Left lung (tissue), 10 donors: ENCODE results near the gene LRIT2. TPM values are rescaled to one million over a fixed set of nuclear protein-coding genes. Genes with fewer than 3 reads are reported as not detected.
"Not testable (repeated sequence)": the region's sequence is repeated elsewhere in the genome, so short reads cannot be mapped to it uniquely, and the experiment has no call there.

ENCODE experiments used
- ATAC-seq: fragments of 200-7000 bp; cut with Tn5 transposase; one replicate; pipeline ENCODE4 v1.9.1; 2020; ENCODE audit warnings: moderate library complexity
- DNase-seq, 4 donors: peaks; one replicate each; pipeline ENCODE4 v3.0.0-alpha.2; 2013 to 2020
- H3K27ac ChIP-seq, 2 donors: fragments of 200-600 bp; sonication (generic) in 1 of 2; one replicate each; pipeline versions ENCODE4 v1.5.0 to v1.8.0; 2020 to 2021
- H3K27me3 ChIP-seq, 2 donors: fragments of 200-600 bp; sonication (generic) in 1 of 2; one replicate each; pipeline versions ENCODE4 v1.5.0 to v1.8.0; 2020 to 2021
- H3K36me3 ChIP-seq, 2 donors: fragments of 200-600 bp; sonication (generic) in 1 of 2; one replicate each; pipeline versions ENCODE4 v1.5.0 to v1.8.0; 2020 to 2021
- H3K4me1 ChIP-seq, 2 donors: fragments of 200-600 bp; one replicate each; pipeline ENCODE4 v1.8.0; 2021
- H3K4me3 ChIP-seq, 2 donors: fragments of 200-600 bp; sonication (generic) in 1 of 2; one replicate each; pipeline versions ENCODE4 v1.5.0 to v1.8.0; 2020 to 2021; ENCODE audit warnings: mild to moderate bottlenecking in 1 of 2
- H3K9me3 ChIP-seq, 2 donors: fragments of 200-600 bp; sonication (generic) in 1 of 2; one replicate each; pipeline versions ENCODE4 v1.5.0 to v1.8.0; 2020 to 2021
- intact Hi-C, 2 donors: fragments of 100-400 bp; cut with DNase I; formaldehyde crosslinking; loops; one replicate each; pipeline versions ENCODE4 v1.11.2 to v1.14.2; 2022
- polyA plus RNA-seq, 6 donors: library from polyadenylated mRNA; unstranded; fragments of 120-200 nt; gene quantifications; one replicate each; pipeline ENCODE4 v1.2.1, GENCODE V29; 2013; ENCODE audit not compliant: insufficient read length in 6 of 6
- total RNA-seq, 2 donors: library from RNA; stranded (reverse); fragmentation: NEBNext Ultra II Directional; extraction: Animal tissue kit (Norgen Biotek cat#: 25700); gene quantifications; one replicate each; pipeline ENCODE4 v1.2.1, GENCODE V29; 2021
- TF ChIP-seq, protein P1 (sequence below), 2 donors: fragments of 200-600 bp; sonication (generic) in 1 of 2; IDR thresholded peaks; one replicate each; pipeline versions ENCODE4 v1.5.0 to v1.8.0; 2021; ENCODE audit warnings: antibody characterized with exemption in 2 of 2
- donor health status: DM: no; HTN: yes; CAD: no.
- donor health status: DM: no; HTN: no; CAD: no.

Gene LRIT2
- total and polyA plus RNA-seq, 8 donors, result not detected

DNA sequence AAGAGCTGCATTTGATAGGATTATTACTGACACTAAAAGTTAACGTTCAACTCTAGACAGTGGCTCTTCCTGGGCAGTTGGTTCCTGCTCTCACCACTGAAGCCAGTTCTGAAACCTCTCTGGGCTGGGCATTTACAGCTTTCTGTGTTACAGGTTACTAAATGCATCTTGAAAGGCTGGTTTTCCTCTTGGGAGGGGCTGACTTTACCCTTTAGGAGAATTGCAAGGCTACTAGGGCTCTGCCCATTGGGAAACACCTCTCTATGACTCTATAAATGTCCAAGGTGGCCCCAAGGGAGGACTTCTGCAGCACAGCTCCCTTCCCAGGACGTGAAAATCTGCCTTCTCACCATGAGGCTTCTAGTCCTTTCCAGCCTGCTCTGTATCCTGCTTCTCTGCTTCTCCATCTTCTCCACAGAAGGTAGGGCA is 51.8 kb downstream of the LRIT2 start, which contains the start of gene GPR15LG:
GPR15LG (plus strand) TSS at position 301 of the 429 bp plus-strand sequence; CDS start at position 352, 51 bp downstream.
- no peak for ATAC-seq
- H3K27ac ChIP-seq, result no peak within 1 kb of the TSS
- no peak within 1 kb of the TSS for H3K4me3 ChIP-seq
- H3K36me3 ChIP-seq, result no peaks in the 10 kb centered on the region
- H3K27me3 ChIP-seq, result no peaks in the 10 kb centered on the region
- intact Hi-C loops, result no loop called here
- no peaks in the 10 kb centered on the region for H3K4me1 ChIP-seq
- TF ChIP-seq, protein P1, sequence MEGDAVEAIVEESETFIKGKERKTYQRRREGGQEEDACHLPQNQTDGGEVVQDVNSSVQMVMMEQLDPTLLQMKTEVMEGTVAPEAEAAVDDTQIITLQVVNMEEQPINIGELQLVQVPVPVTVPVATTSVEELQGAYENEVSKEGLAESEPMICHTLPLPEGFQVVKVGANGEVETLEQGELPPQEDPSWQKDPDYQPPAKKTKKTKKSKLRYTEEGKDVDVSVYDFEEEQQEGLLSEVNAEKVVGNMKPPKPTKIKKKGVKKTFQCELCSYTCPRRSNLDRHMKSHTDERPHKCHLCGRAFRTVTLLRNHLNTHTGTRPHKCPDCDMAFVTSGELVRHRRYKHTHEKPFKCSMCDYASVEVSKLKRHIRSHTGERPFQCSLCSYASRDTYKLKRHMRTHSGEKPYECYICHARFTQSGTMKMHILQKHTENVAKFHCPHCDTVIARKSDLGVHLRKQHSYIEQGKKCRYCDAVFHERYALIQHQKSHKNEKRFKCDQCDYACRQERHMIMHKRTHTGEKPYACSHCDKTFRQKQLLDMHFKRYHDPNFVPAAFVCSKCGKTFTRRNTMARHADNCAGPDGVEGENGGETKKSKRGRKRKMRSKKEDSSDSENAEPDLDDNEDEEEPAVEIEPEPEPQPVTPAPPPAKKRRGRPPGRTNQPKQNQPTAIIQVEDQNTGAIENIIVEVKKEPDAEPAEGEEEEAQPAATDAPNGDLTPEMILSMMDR (IDR thresholded peaks at IDR 0.05), result no peak
- H3K9me3 ChIP-seq, result no peaks in the 10 kb centered on the region
- no peak for DNase-seq

DNA sequence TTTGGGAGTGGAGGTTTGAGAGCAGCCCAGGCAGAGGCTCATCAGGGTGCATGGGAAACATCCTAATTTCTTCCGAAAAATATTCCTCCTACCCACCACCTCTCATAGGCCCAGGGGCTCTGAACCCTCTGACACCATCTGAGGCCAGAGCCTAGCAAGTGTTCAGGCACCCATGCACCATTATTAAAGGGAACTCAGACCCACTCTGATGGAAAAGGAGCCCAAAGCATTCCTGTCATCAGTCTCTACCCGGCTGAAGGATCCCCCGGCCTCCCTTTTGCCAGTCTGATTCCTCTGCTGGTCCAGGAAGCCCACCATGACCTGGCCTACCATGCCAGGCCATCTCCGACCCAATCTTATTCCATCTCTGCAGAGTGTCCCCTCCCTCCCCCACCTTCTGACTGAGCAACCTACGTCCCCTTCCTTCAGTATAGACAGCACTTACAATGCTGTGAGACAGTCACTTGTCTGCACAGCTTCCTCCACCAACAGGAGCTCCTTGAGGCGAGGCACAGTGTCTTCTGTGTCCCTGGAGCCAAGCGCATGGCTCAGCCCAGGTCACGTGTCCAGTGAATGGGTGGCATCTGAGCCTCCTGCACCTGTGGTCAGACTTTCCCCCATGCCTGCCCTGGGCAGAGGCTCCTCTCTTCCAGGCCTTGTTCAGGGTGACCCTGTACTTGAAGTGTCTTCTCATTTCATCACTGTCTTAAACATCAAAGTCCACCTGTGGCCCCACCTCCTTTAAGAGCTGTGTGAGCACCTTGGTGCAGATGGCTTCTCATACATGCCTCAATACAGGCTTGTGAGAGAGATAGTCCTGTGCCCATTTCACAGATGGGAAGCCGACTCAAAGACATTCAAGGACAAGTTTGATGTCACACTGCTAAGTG is 52.6 kb downstream of the LRIT2 start:
- no peaks in the 10 kb centered on the region for H3K36me3 ChIP-seq
- peaks cover 0 to 1% of the 10 kb centered on the region in 2 donors for H3K9me3 ChIP-seq
- H3K4me1 ChIP-seq, result no peaks in the 10 kb centered on the region
- H3K4me3 ChIP-seq, result no peak overlapping the region
- TF ChIP-seq, protein P1 (IDR thresholded peaks at IDR 0.05), result no peak
- intact Hi-C loops, result no loop called here
- no peak overlapping the region for H3K27ac ChIP-seq
- H3K27me3 ChIP-seq, result no peaks in the 10 kb centered on the region
- ATAC-seq (no peak), DNase-seq (no peak)

DNA sequence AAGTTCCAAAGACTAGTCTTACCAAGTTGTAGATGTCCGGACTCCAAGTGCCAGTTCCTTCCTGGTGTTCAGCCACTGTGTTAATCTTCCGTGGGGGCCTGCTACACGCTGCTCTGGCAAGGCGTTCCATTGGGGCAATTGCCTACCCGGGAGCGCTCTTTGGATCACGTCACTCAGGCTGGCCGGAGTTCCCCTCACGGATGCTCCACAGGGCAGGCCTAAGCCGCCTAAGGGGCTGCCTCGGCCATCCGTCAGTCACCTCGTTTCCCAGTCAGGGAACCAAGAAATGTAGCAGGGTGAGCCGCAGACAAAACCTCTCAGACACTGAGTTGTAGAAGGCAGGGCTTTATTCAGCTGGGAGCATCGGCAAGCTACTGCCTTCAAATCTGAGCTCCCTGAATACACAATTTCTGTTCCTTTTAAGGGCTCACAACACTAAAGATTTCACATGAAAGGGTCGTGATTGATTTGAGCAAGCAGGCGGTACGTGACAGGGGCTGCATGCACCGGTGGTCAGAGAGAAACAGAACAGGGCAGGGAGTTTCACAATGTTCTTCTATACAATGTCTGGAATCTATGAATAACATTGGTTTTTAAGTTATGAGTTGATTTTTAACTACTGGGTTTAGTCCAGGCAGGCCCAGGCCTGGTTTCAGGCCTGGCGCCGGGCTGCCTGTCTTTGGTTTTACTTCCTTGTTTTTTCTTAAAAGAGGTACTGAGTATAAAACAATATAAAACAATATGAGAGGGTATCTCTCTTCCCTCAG is 53.5 kb downstream of the LRIT2 start:
- intact Hi-C loops, H3K9me3 ChIP-seq, H3K27me3 ChIP-seq, H3K36me3 ChIP-seq, DNase-seq, H3K4me1 ChIP-seq, H3K4me3 ChIP-seq, ATAC-seq, H3K27ac ChIP-seq: not testable (repeated sequence)

DNA sequence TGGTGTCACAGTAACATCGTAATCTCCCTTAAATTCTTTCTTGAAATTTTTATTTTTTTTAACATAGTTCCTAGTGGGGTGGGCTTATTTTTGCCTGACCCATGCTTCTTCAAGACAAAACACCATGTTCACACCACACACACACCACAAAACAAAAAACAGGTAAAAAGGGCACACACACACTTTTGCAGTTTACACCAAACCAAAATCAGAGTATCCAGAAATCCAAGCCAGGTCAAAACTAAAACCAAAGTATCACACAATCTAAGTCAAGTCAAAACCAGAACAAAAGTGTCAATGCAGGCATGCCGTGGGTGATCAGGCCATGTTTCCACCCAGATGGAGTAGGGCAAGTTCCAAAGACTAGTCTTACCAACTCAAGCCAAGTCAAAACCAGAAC is 54.1 kb downstream of the LRIT2 start:
- intact Hi-C loops, H3K4me1 ChIP-seq, H3K36me3 ChIP-seq, H3K27me3 ChIP-seq, H3K4me3 ChIP-seq, DNase-seq, H3K9me3 ChIP-seq, ATAC-seq, H3K27ac ChIP-seq: not testable (repeated sequence)

Other genes with a start within 250 kb of the LRIT2 start
- gene GHITM, start 86.0 kb downstream of the LRIT2 start, total RNA-seq, result 100 to 1,000 TPM; 130 to 151 TPM
- 100 to 1,000 TPM; 104 to 126 (median 117) TPM for gene GHITM, start 86.0 kb downstream of the LRIT2 start, polyA plus RNA-seq
- gene GPR15LG, start 51.7 kb downstream of the LRIT2 start, total RNA-seq, result not detected
- not detected for gene GPR15LG, start 51.7 kb downstream of the LRIT2 start, polyA plus RNA-seq
- gene CDHR1, start 31.0 kb downstream of the LRIT2 start, total RNA-seq, result under 1 TPM; 0.38 to 0.94 TPM
- under 1 TPM; 0.10 to 0.34 (median 0.28) TPM for gene CDHR1, start 31.0 kb downstream of the LRIT2 start, polyA plus RNA-seq
- not detected for gene LRIT1, start 16.0 kb upstream of the LRIT2 start, total RNA-seq
- not detected for gene LRIT1, start 16.0 kb upstream of the LRIT2 start, polyA plus RNA-seq
- gene RGR, start 19.5 kb upstream of the LRIT2 start, total RNA-seq, result not detected
- gene RGR, start 19.5 kb upstream of the LRIT2 start, polyA plus RNA-seq, result under 1 TPM in 2 of 6 donors, not detected in 4; 0.26 to 0.27 TPM
- gene CCSER2, start 103.0 kb upstream of the LRIT2 start, total RNA-seq, result 10 to 100 TPM; 56.5 to 65.5 TPM
- 10 to 100 TPM; 32.7 to 38.6 (median 36.5) TPM for gene CCSER2, start 103.0 kb upstream of the LRIT2 start, polyA plus RNA-seq